ENCODE data around the gene SKAP1.

The SKAP1 gene

GRCh38 chr17:48244121-48244711 lies 185.8 kb downstream of the SKAP1 start:
- Histone ChIP-seq H3K9me2 (replicated peaks; ENCODE audit: insufficient read depth, low read length) (no peaks in the 10 kb centered on the region), H4K20me1 (ENCODE audit: low read depth, low read length) (no peaks in the 10 kb centered on the region), H3K27ac (ENCODE audit: low read depth, low read length) (no peak overlapping the region), H3K9me3 (ENCODE audit: insufficient read depth, low read length) (no peaks in the 10 kb centered on the region), H3K4me2 (ENCODE audit: low read depth, low read length, poor library complexity, severe bottlenecking) (no peak overlapping the region), H3K4me3 (ENCODE audit: insufficient read depth, low read length, poor library complexity, severe bottlenecking) (no peak overlapping the region), H3K79me2 (ENCODE audit: insufficient read depth, low read length) (no peaks in the 10 kb centered on the region), H2AFZ (ENCODE audit: low read depth, low read length, severe bottlenecking) (no peak overlapping the region), H3K36me3 (ENCODE audit: low read length) (no peaks in the 10 kb centered on the region), H3K9ac (ENCODE audit: low read length) (no peak overlapping the region), H3K27me3 (ENCODE audit: low read length) (no peaks in the 10 kb centered on the region), H3F3A (ENCODE audit: insufficient read depth) (no peaks in the 10 kb centered on the region)
- TF ChIP-seq EZH2phosphoT487 (conservative IDR thresholded peaks at IDR 0.05; ENCODE audit: low read length) (no peak), CTCF (IDR thresholded peaks at IDR 0.05; ENCODE audit: insufficient read depth, low read length, poor library complexity, severe bottlenecking) (no peak)

- Histone ChIP-seq H3K27ac (ENCODE audit: low read depth, low read length) (no peak overlapping the region), H3F3A (ENCODE audit: insufficient read depth) (no peaks in the 10 kb centered on the region), H3K4me2 (ENCODE audit: low read depth, low read length, poor library complexity, severe bottlenecking) (no peak overlapping the region)
These were observed 188.1 kb downstream of the SKAP1 start for GRCh38 chr17:48241770-48242497.

GRCh38 chr17:48241131-48241591 lies 188.9 kb downstream of the SKAP1 start:
- Histone ChIP-seq H3K27me3 (ENCODE audit: low read length) (no peaks in the 10 kb centered on the region), H3K9me3 (ENCODE audit: insufficient read depth, low read length) (no peaks in the 10 kb centered on the region), H2AFZ (ENCODE audit: low read depth, low read length, severe bottlenecking) (no peak overlapping the region), H3K79me2 (ENCODE audit: insufficient read depth, low read length) (no peaks in the 10 kb centered on the region), H3K27ac (ENCODE audit: low read depth, low read length) (no peak overlapping the region), H4K20me1 (ENCODE audit: low read depth, low read length) (no peaks in the 10 kb centered on the region), H3K4me2 (ENCODE audit: low read depth, low read length, poor library complexity, severe bottlenecking) (no peak overlapping the region), H3K4me3 (ENCODE audit: insufficient read depth, low read length, poor library complexity, severe bottlenecking) (no peak overlapping the region), H3K36me3 (ENCODE audit: low read length) (no peaks in the 10 kb centered on the region), H3K9ac (ENCODE audit: low read length) (no peak overlapping the region), H3F3A (ENCODE audit: insufficient read depth) (no peaks in the 10 kb centered on the region), H3K9me2 (replicated peaks; ENCODE audit: insufficient read depth, low read length) (no peaks in the 10 kb centered on the region)
- TF ChIP-seq EZH2phosphoT487 (conservative IDR thresholded peaks at IDR 0.05; ENCODE audit: low read length) (no peak), CTCF (IDR thresholded peaks at IDR 0.05; ENCODE audit: insufficient read depth, low read length, poor library complexity, severe bottlenecking) (no peak)

More at GRCh38 chr17:48241770-48242497, 188.1 kb downstream of the SKAP1 start:
- no peak overlapping the region for H3K4me3 ChIP-seq (ENCODE audit: insufficient read depth, low read length, poor library complexity, severe bottlenecking)
- H3K9me2 ChIP-seq (replicated peaks; ENCODE audit: insufficient read depth, low read length): no peaks in the 10 kb centered on the region
- no peaks in the 10 kb centered on the region for H3K79me2 ChIP-seq (ENCODE audit: insufficient read depth, low read length)
- no peaks in the 10 kb centered on the region for H3K36me3 ChIP-seq (ENCODE audit: low read length)
- H3K9ac ChIP-seq (ENCODE audit: low read length): no peak overlapping the region
- H3K9me3 ChIP-seq (ENCODE audit: insufficient read depth, low read length): no peaks in the 10 kb centered on the region
- H2AFZ ChIP-seq (ENCODE audit: low read depth, low read length, severe bottlenecking): no peak overlapping the region
- TF ChIP-seq CTCF (IDR thresholded peaks at IDR 0.05; ENCODE audit: insufficient read depth, low read length, poor library complexity, severe bottlenecking) (no peak), EZH2phosphoT487 (conservative IDR thresholded peaks at IDR 0.05; ENCODE audit: low read length) (no peak)
- no peaks in the 10 kb centered on the region for H4K20me1 ChIP-seq (ENCODE audit: low read depth, low read length)
- no peaks in the 10 kb centered on the region for H3K27me3 ChIP-seq (ENCODE audit: low read length)

All from SU-DHL-6 (cell line).